Measurements from ENCODE around the gene BICD2.

DNA sequence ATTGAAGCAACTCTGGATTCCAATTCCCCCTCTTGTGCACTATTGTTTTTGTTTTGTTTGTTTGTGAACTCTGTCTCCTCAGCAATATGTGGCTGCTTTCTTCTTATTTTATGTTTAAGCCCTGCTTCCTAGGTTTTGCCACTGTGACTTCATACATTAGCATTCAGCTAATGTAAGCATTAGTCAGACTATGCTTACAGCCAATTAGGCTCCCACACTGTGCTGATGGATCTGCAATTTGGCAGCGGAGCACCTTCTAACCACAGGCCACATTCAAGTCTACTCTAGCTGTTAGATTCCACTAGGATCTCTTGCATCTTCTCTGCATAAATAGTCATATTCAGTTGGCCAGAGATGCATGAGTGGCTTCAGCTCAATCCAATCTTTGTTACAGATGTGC, 9.6 kb upstream of the BICD2 start:
- TF ChIP-seq TOX (CRISPR knock-in tag; IDR thresholded peaks at IDR 0.05; ENCODE audit: borderline replicate concordance) (no peak), ESRRG (CRISPR knock-in tag; IDR thresholded peaks at IDR 0.05) (no peak), ISL1 (CRISPR knock-in tag; IDR thresholded peaks at IDR 0.05) (no peak), ZNF70 (CRISPR knock-in tag; IDR thresholded peaks at IDR 0.05) (no peak), PPARA (CRISPR knock-in tag; IDR thresholded peaks at IDR 0.05; ENCODE audit: borderline replicate concordance) (no peak), CSDC2 (CRISPR knock-in tag; IDR thresholded peaks at IDR 0.05) (no peak), ZFP3 (CRISPR knock-in tag; IDR thresholded peaks at IDR 0.05) (no peak), ARNTL (CRISPR knock-in tag; IDR thresholded peaks at IDR 0.05; ENCODE audit: borderline replicate concordance, low read depth) (no peak), RARB (CRISPR knock-in tag; IDR thresholded peaks at IDR 0.05) (no peak)
- TF ChIP-seq, protein P1, sequence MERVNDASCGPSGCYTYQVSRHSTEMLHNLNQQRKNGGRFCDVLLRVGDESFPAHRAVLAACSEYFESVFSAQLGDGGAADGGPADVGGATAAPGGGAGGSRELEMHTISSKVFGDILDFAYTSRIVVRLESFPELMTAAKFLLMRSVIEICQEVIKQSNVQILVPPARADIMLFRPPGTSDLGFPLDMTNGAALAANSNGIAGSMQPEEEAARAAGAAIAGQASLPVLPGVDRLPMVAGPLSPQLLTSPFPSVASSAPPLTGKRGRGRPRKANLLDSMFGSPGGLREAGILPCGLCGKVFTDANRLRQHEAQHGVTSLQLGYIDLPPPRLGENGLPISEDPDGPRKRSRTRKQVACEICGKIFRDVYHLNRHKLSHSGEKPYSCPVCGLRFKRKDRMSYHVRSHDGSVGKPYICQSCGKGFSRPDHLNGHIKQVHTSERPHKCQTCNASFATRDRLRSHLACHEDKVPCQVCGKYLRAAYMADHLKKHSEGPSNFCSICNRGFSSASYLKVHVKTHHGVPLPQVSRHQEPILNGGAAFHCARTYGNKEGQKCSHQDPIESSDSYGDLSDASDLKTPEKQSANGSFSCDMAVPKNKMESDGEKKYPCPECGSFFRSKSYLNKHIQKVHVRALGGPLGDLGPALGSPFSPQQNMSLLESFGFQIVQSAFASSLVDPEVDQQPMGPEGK (CRISPR knock-in tag; IDR thresholded peaks at IDR 0.05; ENCODE audit: borderline replicate concordance): no peak
- TF ChIP-seq, protein P2, sequence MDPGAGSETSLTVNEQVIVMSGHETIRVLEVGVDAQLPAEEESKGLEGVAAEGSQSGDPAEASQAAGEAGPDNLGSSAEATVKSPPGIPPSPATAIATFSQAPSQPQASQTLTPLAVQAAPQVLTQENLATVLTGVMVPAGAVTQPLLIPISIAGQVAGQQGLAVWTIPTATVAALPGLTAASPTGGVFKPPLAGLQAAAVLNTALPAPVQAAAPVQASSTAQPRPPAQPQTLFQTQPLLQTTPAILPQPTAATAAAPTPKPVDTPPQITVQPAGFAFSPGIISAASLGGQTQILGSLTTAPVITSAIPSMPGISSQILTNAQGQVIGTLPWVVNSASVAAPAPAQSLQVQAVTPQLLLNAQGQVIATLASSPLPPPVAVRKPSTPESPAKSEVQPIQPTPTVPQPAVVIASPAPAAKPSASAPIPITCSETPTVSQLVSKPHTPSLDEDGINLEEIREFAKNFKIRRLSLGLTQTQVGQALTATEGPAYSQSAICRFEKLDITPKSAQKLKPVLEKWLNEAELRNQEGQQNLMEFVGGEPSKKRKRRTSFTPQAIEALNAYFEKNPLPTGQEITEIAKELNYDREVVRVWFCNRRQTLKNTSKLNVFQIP (CRISPR knock-in tag; IDR thresholded peaks at IDR 0.05; ENCODE audit: borderline replicate concordance, low read depth): no peak
- TF ChIP-seq, protein P3, sequence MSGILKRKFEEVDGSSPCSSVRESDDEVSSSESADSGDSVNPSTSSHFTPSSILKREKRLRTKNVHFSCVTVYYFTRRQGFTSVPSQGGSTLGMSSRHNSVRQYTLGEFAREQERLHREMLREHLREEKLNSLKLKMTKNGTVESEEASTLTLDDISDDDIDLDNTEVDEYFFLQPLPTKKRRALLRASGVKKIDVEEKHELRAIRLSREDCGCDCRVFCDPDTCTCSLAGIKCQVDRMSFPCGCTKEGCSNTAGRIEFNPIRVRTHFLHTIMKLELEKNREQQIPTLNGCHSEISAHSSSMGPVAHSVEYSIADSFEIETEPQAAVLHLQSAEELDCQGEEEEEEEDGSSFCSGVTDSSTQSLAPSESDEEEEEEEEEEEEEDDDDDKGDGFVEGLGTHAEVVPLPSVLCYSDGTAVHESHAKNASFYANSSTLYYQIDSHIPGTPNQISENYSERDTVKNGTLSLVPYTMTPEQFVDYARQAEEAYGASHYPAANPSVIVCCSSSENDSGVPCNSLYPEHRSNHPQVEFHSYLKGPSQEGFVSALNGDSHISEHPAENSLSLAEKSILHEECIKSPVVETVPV (CRISPR knock-in tag; IDR thresholded peaks at IDR 0.05): no peak
- TF ChIP-seq, protein P4, sequence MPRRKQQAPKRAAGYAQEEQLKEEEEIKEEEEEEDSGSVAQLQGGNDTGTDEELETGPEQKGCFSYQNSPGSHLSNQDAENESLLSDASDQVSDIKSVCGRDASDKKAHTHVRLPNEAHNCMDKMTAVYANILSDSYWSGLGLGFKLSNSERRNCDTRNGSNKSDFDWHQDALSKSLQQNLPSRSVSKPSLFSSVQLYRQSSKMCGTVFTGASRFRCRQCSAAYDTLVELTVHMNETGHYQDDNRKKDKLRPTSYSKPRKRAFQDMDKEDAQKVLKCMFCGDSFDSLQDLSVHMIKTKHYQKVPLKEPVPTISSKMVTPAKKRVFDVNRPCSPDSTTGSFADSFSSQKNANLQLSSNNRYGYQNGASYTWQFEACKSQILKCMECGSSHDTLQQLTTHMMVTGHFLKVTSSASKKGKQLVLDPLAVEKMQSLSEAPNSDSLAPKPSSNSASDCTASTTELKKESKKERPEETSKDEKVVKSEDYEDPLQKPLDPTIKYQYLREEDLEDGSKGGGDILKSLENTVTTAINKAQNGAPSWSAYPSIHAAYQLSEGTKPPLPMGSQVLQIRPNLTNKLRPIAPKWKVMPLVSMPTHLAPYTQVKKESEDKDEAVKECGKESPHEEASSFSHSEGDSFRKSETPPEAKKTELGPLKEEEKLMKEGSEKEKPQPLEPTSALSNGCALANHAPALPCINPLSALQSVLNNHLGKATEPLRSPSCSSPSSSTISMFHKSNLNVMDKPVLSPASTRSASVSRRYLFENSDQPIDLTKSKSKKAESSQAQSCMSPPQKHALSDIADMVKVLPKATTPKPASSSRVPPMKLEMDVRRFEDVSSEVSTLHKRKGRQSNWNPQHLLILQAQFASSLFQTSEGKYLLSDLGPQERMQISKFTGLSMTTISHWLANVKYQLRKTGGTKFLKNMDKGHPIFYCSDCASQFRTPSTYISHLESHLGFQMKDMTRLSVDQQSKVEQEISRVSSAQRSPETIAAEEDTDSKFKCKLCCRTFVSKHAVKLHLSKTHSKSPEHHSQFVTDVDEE (CRISPR knock-in tag; IDR thresholded peaks at IDR 0.05): no peak

Measured in SK-N-SH treated with all-trans-retinoic acid at 6 μM for 48 hours (cell line).